Left kidney (tissue), 2 donors: ENCODE measurements around the gene TNPO3. TPM values are rescaled to one million over a fixed set of nuclear protein-coding genes. Genes with fewer than 3 reads are reported as not detected.

Source experiments
- DNase-seq: peaks from one replicate; pipeline ENCODE4 v3.0.0-alpha.2; 2013
- polyA plus RNA-seq: library from polyadenylated mRNA; unstranded; fragments of 120-200 nt; gene quantifications from one replicate; pipeline ENCODE4 v1.2.1, GENCODE V29; 2013; ENCODE audit not compliant: insufficient read length

The TNPO3 gene
- polyA plus RNA-seq, 1 donor = 52.1 TPM

GRCh38 chr7:128939861-128940410, 115.0 kb downstream of the TNPO3 start:
- no peak for DNase-seq

- DNase-seq = no peak
Observed at GRCh38 chr7:128939075-128939860, 115.6 kb downstream of the TNPO3 start.

GRCh38 chr7:128938544-128939074, 116.3 kb downstream of the TNPO3 start:
- DNase-seq = no peak

GRCh38 chr7:128937647-128938543, 117.0 kb downstream of the TNPO3 start, which contains the start of gene IRF5:
Gene IRF5, plus strand, starts transcription at chr7:128937927. Its CDS starts 4,155 bp downstream, at chr7:128942082.
- no peak for DNase-seq

GRCh38 chr7:128937271-128937646, 117.7 kb downstream of the TNPO3 start:
- DNase-seq = no peak

GRCh38 chr7:128936798-128937197, 118.1 kb downstream of the TNPO3 start:
- no peak for DNase-seq

GRCh38 chr7:128935342-128935730, 119.6 kb downstream of the TNPO3 start:
- DNase-seq = no peak

GRCh38 chr7:128934361-128935341, 120.3 kb downstream of the TNPO3 start:
- DNase-seq = no peak

GRCh38 chr7:128933180-128933891, 121.6 kb downstream of the TNPO3 start:
- DNase-seq = no peak

- DNase-seq = no peak
Observed at GRCh38 chr7:128932862-128933179, 122.1 kb downstream of the TNPO3 start.

- DNase-seq = no peak
Observed at GRCh38 chr7:128931965-128932861, 122.7 kb downstream of the TNPO3 start.

- DNase-seq = no peak
Observed at GRCh38 chr7:128931190-128931798, 123.6 kb downstream of the TNPO3 start.

GRCh38 chr7:128928882-128929788, 125.8 kb downstream of the TNPO3 start:
- no peak for DNase-seq

GRCh38 chr7:128928159-128928813, 126.6 kb downstream of the TNPO3 start:
- DNase-seq = no peak

- DNase-seq = no peak
Observed at GRCh38 chr7:128924707-128925588, 130.0 kb downstream of the TNPO3 start.

- no peak for DNase-seq
Observed at GRCh38 chr7:128923411-128923800, 131.5 kb downstream of the TNPO3 start.
